Amniotic epithelial cell (primary cell): ENCODE measurements around the gene PADI6.
A peak's percentile ranks its signal among the peaks of the same experiment; 100 is the strongest.

Experiments
- DNase-seq: peaks from one replicate; pipeline ENCODE4 v3.0.0-alpha.2; 2010; ENCODE audit warnings: low read depth

The PADI6 gene

GRCh38 chr1:17436380-17437174, 64.6 kb downstream of the PADI6 start:
- DNase-seq = no peak

- DNase-seq = peak; percentile 13
These were observed 65.2 kb downstream of the PADI6 start for GRCh38 chr1:17437260-17437579.

- DNase-seq = peak; percentile 34
These were observed 65.8 kb downstream of the PADI6 start for GRCh38 chr1:17437580-17438317.

GRCh38 chr1:17438318-17439249, 66.6 kb downstream of the PADI6 start:
- DNase-seq = peak; percentile 23

GRCh38 chr1:17439250-17440073, 67.5 kb downstream of the PADI6 start, which contains the start of gene RCC2:
Gene RCC2 (minus strand): TSS chr1:17439677. CDS start chr1:17438514, 1,163 bp downstream.
- DNase-seq = peak; percentile 75

GRCh38 chr1:17440074-17440826, 68.3 kb downstream of the PADI6 start:
- DNase-seq = no peak

GRCh38 chr1:17440827-17441168, 68.8 kb downstream of the PADI6 start:
- DNase-seq = no peak

DNA sequence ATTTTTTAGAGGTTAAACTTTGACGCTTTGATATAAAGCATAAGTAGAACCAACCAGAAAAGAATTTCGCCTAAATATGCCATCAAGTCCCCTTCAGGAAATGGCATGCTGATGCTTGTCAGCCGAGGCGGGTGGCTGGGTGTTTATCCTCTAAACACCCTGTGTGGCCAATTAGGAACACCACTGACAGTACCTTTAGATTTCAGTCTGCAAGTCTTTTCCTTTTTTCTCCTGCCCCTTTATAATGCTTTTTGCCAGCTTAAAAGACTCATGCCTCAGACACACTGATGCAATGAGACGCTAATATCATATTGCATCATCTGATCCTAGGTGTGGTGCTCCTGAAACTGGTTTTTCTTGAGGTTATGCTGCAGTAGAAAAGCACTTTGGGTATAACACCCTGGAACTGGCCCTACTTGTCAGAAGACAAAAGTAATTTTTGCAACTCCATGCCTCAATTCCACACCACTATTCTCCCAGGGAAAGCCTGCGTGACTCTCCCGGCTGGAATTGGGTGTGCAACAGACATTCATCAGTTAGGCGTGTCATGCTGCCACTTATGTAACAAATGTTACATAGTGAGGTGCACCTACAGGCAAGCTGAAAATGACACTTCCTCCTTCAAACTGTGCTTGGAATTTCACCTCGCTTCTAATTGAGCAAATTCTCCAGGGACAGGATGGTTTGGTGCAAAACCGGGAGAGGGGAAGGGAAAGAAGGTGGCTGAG, 69.4 kb downstream of the PADI6 start:
- DNase-seq = peak; percentile 54

- no peak for DNase-seq
These were observed 70.0 kb downstream of the PADI6 start for GRCh38 chr1:17441993-17442357.

DNA sequence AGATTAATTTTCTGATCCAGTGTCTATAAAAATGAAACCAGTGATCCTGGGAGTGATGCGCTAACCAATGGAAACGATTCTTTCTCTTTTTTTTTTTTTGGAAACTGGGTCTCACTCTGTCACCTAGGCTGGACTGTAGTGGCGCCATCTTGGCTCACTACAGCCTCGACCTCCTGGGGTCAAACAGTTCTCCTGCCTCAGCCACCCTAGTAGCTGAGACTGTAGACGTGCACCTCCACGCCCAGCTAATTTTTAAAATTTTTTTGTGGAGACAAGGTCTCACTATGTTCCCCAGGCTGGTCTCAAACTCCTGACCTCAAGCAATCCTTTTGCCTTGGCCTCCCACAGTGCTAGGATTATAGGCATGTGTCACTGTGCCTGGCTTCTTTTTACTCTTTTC, 70.8 kb downstream of the PADI6 start:
- DNase-seq = no peak

- no peak for DNase-seq
These were observed 75.6 kb downstream of the PADI6 start for GRCh38 chr1:17447501-17447992.
